PC-3 (cell line): Measurements from ENCODE around the gene PODNL1. TPM values are rescaled to one million over a fixed set of nuclear protein-coding genes. Genes with fewer than 3 reads are reported as not detected.

Experiments used
- ATAC-seq: fragments of 200-7000 bp; cut with Tn5 transposase; 2 replicates; pipeline ENCODE4 v1.9.1; 2020; ENCODE audit warnings: mild to moderate bottlenecking, moderate library complexity
- BruUV-seq: library from RNA; stranded (reverse); fragments of 400-500 nt; replicated peaks from 2 replicates; lab custom pipeline; 2021; lab: Mats Ljungman, UMichigan
- CTCF ChIA-PET: fragments of 300-600 bp; sonication (Branson Sonifier 250); formaldehyde crosslinking; loops from one replicate; lab custom pipeline; 2022; ENCODE audit warnings: antibody characterized with exemption; lab: Charles Lee
- POLR2A ChIA-PET: fragments of 300-600 bp; sonication (Branson Sonifier 250); formaldehyde crosslinking; loops from one replicate; lab custom pipeline; 2022; ENCODE audit warnings: antibody characterized with exemption; ENCODE audit not compliant: unreplicated experiment; lab: Charles Lee
- DNase-seq: peaks from one replicate; pipeline ENCODE4 v3.0.0-alpha.2; 2015
- H2AFZ ChIP-seq: fragments of 300-600 bp; sonication (generic); 2 replicates; pipeline ENCODE4 v1.6.0; 2016; ENCODE audit warnings: antibody characterized with exemption, low read length
- H3F3A ChIP-seq: fragments of 300-600 bp; sonication (generic); one replicate; pipeline ENCODE4 v1.6.0; 2017; ENCODE audit warnings: antibody characterized with exemption, low read length, control low read depth, mild to moderate bottlenecking; ENCODE audit not compliant: unreplicated experiment
- H3K27ac ChIP-seq: fragments of 300-600 bp; sonication (generic); 2 replicates; pipeline ENCODE4 v1.5.1; 2016; ENCODE audit warnings: mild to moderate bottlenecking, low read length
- H3K27me3 ChIP-seq: fragments of 300-600 bp; sonication (generic); 2 replicates; pipeline ENCODE4 v1.6.1; 2016; ENCODE audit warnings: low read length, mixed read lengths
- H3K36me3 ChIP-seq: fragments of 300-600 bp; sonication (generic); 2 replicates; pipeline ENCODE4 v1.6.1; 2016; ENCODE audit warnings: low read depth, mixed run types, low read length, mixed read lengths
- H3K4me1 ChIP-seq: fragments of 300-600 bp; sonication (generic); 2 replicates; pipeline ENCODE4 v1.5.1; 2016; ENCODE audit warnings: low read length; ENCODE audit not compliant: insufficient read depth
- H3K4me2 ChIP-seq: fragments of 300-600 bp; sonication (generic); 2 replicates; pipeline ENCODE4 v1.6.0; 2016; ENCODE audit warnings: low read length
- H3K4me3 ChIP-seq: fragments of 300-600 bp; sonication (generic); 2 replicates; pipeline ENCODE4 v1.5.1; 2016; ENCODE audit warnings: mild to moderate bottlenecking, low read length, mixed read lengths
- H3K79me2 ChIP-seq: fragments of 300-600 bp; sonication (generic); 2 replicates; pipeline ENCODE4 v1.6.1; 2017; ENCODE audit warnings: low read length, mixed read lengths
- H3K9ac ChIP-seq: fragments of 300-600 bp; sonication (generic); 2 replicates; pipeline ENCODE4 v1.6.0; 2016; ENCODE audit warnings: mild to moderate bottlenecking, low read length
- H3K9me2 ChIP-seq: fragments of 300-600 bp; sonication (generic); replicated peaks from 2 replicates; pipeline ENCODE4 v1.6.1; 2016; ENCODE audit warnings: mixed run types, low read length, mixed read lengths
- H3K9me3 ChIP-seq: fragments of 300-600 bp; sonication (generic); 2 replicates; pipeline ENCODE4 v1.6.1; 2016; ENCODE audit warnings: low read length, mixed read lengths
- H4K20me1 ChIP-seq: fragments of 300-600 bp; sonication (generic); 2 replicates; pipeline ENCODE4 v1.6.1; 2016; ENCODE audit warnings: low read length, mixed read lengths
- CTCF ChIP-seq: fragments of 300-600 bp; sonication (generic); conservative IDR thresholded peaks from 2 replicates; pipeline ENCODE4 v1.5.1; 2017; ENCODE audit warnings: antibody characterized with exemption, low read depth, mild to moderate bottlenecking, low read length
- EZH2 ChIP-seq: fragments of 300-600 bp; sonication (generic); IDR thresholded peaks from one replicate; pipeline ENCODE4 v1.6.1; 2017; ENCODE audit warnings: antibody characterized with exemption, mild to moderate bottlenecking, low read length; ENCODE audit not compliant: unreplicated experiment
- EZH2phosphoT487 ChIP-seq: fragments of 300-600 bp; sonication (generic); IDR thresholded peaks from 2 replicates; pipeline ENCODE4 v1.6.1; 2018; ENCODE audit warnings: mild to moderate bottlenecking, antibody characterized with exemption, low read length, borderline replicate concordance
- intact Hi-C: fragments of 100-400 bp; cut with micrococcal nuclease; formaldehyde crosslinking; loops from 2 replicates; pipeline ENCODE4 v1.9.0; 2023
- total RNA-seq: library from RNA; depleted of rRNA; stranded (reverse); fragments of >200 nt; gene quantifications from 2 replicates; pipeline ENCODE4 v1.2.3, GENCODE V29; 2014

The PODNL1 gene
- total RNA-seq, 1 experiment from 2014 or later, result not detected

GRCh38 chr19:13984875-13985741 is 46.9 kb upstream of the PODNL1 start:
- no peak for TF ChIP-seq CTCF
- no peak for TF ChIP-seq EZH2
- no peak for TF ChIP-seq EZH2phosphoT487
- DNase-seq, result no peak
- CTCF ChIA-PET, result no interaction called here
- no peak overlapping the region for H3K4me2 ChIP-seq
- H3K27ac ChIP-seq, result no peak overlapping the region
- intact Hi-C loops, result no loop called here
- H3K9me2 ChIP-seq, result no peaks in the 10 kb centered on the region
- no peak overlapping the region for H2AFZ ChIP-seq
- POLR2A ChIA-PET, result interaction anchor here (0.5 kb wide), 1 partner anchor 90 kb away, joined by 3 read pairs; no protein-coding TSS in a partner anchor
- H4K20me1 ChIP-seq, result no peaks in the 10 kb centered on the region
- no peaks in the 10 kb centered on the region; the same call in 1 of the 2 replicates for H3K36me3 ChIP-seq
- H3F3A ChIP-seq, result no peaks in the 10 kb centered on the region
- no peak for ATAC-seq
- H3K27me3 ChIP-seq, result no peaks in the 10 kb centered on the region
- H3K4me3 ChIP-seq, result no peak overlapping the region
- H3K9me3 ChIP-seq, result no peaks in the 10 kb centered on the region
- H3K9ac ChIP-seq, result no peak overlapping the region
- H3K79me2 ChIP-seq, result no peaks in the 10 kb centered on the region
- no TSS peak for BruUV-seq
- no peaks in the 10 kb centered on the region for H3K4me1 ChIP-seq

GRCh38 chr19:13984186-13984585 is 46.0 kb upstream of the PODNL1 start:
- ChIA-PET POLR2A (no interaction called here), CTCF (no interaction called here)

More at GRCh38 chr19:13984186-13984585, 46.0 kb upstream of the PODNL1 start:
- no peak overlapping the region for H3K4me2 ChIP-seq
- no peaks in the 10 kb centered on the region for H3K9me2 ChIP-seq
- TF ChIP-seq EZH2phosphoT487, result no peak
- TF ChIP-seq CTCF, result no peak
- no peak for TF ChIP-seq EZH2
- no peaks in the 10 kb centered on the region for H3K27me3 ChIP-seq
- DNase-seq (no peak), ATAC-seq (no peak)
- H3K9me3 ChIP-seq, result no peaks in the 10 kb centered on the region
- H3F3A ChIP-seq, result no peaks in the 10 kb centered on the region
- no peaks in the 10 kb centered on the region for H3K4me1 ChIP-seq
- H2AFZ ChIP-seq, result no peak overlapping the region
- BruUV-seq, result no TSS peak
- intact Hi-C loops, result no loop called here
- H4K20me1 ChIP-seq, result no peaks in the 10 kb centered on the region
- H3K9ac ChIP-seq, result no peak overlapping the region
- H3K36me3 ChIP-seq, result no peaks in the 10 kb centered on the region; the same call in 1 of the 2 replicates
- no peak overlapping the region for H3K27ac ChIP-seq
- H3K4me3 ChIP-seq, result no peak overlapping the region
- no peaks in the 10 kb centered on the region for H3K79me2 ChIP-seq
